NCI-H2107 treated with DMSO at 0.1 percent for 48 hours (cell line): ENCODE measurements around the gene FERMT1.
"Not testable (repeated sequence)": the region's sequence is repeated elsewhere in the genome, so short reads cannot be mapped to it uniquely, and the experiment has no call there.

Experiments used
- DNase-seq: peaks from one replicate; lab custom pipeline; 2025; ENCODE audit not compliant: unreplicated experiment; lab: John Stamatoyannopoulos, UW

Gene FERMT1

DNA sequence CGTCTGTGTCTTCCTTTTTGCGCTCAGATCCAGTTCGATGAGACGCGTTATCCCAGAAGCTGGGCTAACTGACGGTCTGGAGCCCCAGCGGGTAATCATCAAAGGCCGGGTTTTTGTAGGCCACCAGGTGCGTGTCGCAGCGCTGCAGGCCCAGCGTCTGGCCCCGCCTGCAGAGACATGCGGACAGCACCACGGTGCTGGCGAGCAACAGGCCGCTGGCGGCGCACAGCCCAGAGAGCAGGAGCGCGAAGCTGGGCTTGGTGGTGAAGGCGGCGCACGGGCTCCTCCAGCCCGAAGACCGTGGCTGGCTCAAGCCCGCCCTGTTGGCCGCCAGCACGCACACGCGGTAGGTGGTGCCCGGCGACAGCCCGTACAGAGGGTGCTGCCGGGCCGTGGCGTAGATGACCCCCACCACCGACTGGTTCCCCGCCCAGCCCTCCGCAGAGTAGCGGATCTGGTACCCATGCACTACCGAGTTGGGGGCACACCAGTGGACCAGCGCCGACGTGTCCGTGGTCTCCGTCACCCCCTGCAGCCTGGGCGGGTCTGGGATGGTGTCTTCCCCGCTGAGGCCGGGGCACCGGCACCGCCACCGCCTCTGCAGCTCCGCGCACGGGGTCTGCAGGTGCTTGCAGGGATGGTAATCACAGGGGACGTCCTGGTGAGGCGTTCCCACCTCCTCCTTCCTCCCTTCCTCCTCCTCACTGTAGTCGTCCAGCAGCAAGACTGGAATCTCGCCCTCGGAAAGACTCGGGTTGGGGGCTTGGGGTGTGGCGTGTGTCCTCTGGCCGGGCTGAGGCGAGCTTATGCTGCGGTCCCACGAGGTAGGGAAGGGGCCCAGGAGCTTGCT lies 81.6 kb downstream of the FERMT1 start:
- no peak for DNase-seq

DNA sequence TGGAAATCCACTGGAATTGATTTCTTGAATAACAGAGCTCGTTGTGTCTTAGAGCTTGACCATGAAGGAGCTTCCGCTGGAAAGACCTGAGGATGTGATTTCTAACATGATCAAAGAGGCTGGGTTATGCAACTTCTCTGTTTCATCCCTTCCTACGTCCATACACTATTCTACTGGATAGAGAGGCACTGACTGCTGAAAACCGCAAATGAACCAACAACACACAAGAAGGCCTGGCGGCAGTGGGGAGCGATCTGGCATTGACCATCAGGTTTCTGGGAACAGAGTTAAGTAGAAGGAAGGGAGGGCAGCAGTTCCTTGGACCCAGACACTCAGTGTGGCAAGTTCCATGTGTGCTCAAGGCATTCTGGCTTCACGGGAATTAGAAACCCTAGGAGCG lies 82.3 kb downstream of the FERMT1 start:
- no peak for DNase-seq

DNA sequence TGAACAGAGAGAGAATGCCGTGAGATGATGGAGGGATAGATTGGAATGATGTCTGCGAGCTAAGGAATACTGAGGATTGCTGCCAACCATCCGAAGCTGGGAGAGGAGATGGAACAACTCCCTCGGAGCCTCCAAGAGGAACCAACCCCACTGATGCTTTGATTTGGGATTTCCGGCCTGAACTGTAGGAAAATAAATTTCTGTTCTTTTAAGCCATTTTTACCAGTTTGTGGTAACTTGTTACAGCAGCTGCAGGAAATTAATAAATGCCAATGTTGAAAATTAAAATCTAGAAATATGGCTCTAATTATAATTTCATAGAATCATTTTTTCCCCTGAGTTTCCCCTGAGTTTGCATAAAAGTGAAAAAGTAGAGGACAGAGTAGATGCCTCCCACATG lies 83.1 kb downstream of the FERMT1 start:
- no peak for DNase-seq

DNA sequence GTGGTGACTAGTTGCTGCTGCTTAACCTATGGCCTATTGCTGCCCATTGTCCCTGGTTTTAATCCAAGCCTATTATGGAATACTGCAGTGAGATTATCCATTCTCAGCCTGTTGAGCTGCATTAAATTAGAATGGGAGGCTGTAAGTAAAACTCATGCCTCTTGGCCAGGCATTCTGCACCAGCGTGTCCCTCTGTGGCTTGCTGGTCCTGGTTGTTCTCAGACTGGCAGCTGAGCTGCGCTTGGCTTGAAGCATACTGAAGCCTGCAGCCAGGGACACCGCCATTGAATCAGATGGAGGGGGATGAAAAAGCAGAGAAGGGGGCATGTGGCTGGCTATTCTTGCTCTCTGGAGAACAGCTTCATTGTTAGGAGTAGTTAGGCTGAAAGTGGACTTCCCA lies 84.6 kb downstream of the FERMT1 start:
- no peak for DNase-seq

DNA sequence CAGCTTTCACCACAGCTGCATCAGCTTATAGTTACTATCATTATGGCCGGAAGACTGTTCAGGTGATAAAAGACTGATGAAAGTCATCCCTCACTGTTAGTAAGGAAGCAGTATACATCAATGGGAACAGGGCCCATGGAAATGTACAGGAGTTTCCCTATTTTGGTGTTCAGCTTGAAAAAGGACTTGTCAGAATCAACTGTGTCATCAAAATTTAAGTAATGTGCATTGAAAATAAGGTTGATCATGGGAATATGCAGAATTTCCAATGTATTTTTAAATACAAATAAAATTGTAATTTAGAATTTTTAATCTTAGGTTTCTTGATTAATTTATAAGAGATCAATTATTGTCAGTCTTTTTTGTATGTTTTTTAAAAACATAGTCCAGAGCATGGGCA lies 85.7 kb downstream of the FERMT1 start:
- no peak for DNase-seq

DNA sequence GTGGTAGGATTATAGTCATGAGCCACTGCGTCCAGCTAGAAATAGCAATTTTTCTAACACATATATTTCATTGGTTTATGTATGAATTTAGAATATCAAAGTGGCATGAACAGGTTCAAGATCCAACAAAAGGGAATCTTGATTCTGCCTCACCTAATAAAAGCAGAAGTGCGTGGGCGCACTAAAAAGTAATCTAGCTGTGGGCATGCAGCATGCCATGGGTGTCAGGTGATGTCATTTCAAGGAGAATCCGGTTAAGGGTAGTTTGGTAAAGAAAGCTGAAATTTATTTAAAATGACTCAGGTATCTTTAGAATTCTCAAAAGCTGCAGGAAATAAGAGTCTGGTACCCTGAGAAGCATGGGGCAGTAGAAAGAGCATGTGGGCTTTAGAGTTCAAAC lies 86.6 kb downstream of the FERMT1 start:
- DNase-seq = no peak

DNA sequence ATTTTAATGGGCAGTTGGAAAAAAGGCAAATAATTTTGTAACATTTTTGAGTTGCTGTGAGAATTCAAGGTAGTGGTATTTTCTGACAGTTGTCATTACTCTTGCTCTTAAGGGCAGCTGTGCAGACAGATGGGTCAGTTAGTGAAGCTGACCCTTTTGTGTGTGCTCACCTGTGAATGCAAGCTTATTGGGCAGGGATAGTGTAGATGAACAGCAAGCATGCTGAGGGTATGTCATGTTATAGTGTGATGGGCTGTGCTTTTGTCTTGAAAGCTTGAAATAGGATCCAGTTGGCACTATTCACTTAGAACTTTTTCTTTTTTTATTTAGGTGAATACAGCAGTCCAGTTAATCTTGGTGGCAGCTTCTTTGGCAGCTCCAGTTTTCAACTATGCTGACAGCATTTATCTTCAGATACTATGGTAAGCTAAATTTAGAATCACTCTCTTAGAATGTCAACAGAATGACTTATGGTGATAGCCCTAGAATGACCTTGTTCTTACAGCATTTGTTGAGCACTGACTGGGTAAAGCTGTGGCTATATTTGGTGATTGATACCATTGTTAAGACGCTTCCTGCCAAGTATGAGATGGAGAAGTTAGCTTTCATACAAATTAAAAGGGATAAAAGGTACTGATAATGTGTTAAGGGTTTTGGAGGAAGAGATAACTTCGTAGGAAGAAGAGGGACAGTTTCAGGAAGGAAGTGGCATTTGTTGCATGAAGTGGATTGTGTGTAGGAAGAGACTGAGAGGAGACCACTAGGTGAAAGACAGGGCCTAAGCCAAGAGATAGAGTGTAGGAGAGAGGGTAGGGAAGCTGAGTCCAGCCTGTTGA lies 88.5 kb downstream of the FERMT1 start:
- no peak for DNase-seq

DNA sequence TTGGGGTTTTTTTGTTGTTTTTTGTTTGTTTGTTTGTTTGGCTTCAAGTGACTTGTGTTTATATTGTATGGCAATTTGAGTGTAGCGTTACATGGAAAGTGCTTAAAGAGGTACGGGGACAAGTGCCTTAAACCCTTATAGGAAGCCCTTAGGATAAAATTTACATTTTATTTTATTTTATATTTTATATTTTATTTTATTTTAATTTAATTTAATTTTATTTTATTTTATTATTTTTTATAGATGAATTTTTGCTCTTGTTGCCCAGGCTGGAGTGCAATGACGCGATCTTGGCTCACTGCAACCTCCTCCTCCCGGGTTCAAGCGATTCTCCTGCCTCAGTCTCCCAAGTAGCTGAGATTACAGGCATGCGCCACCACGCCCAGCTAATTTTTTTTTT lies 89.9 kb downstream of the FERMT1 start:
- not testable (repeated sequence) for DNase-seq

DNA sequence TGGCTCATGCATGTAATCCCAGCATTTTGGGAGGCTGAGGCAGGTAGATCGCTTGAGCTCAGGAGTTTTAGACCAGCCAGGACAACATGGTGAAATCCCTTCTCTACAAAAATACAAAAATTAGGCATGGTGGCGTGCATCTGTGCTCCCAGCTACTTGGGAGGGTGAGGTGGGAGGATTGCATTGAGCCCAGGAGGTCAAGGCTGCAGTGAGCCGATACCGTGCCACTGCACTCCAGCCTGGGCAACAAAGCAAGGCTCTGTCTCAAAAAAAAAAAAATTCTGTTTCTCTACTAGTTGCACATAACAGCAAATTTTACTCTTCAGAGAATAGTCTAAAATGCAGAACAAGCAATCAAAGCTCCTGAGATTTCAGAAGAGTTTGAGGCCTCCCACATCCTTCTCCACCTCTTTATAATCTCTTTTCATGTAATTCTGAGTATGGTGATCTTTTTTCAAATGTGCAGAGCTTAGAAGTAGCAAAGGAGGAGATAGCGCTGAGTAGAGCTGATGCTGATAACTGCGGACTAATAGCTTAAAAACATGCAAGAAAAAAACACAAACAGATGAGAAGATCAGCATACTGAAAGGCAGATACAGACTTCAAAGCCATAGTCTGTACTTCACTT lies 92.3 kb downstream of the FERMT1 start:
- DNase-seq = no peak

DNA sequence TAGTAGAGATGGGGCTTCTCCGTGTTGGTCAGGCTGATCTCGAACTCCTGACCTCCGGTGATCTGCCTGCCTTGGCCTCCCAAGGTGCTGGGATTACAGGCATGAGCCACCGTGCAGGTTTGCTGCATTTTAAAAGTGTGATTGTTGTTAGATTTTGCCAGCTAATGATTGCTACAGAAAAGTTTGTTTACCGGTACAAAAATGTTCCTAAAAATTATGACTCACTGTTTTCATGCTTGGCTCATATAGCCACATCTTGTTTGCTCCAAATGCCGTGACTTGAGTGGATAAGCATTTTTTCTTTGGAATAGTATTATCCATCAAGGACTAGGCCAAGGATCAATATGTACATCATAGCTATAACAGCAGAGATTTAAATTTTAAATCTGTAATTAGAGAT lies 93.3 kb downstream of the FERMT1 start:
- DNase-seq = no peak

DNA sequence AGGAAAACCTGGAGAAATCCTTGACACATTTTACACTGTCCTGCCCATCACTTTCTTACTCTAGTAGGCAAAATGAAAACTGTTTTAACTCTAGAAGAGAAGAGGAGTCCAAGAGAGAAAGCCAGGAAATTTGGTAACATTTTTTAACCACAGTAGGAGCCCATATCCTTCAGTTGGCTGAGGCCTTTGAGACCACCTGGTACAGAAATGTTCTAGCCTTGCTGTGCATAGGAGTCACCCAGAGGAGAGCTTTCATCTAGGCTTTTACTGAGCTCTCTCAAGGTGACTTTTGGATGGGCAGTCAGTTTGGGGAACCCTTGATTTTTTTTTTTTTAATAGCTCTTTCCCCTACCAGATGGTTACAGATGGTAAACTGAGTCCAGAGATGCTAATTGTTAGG lies 94.0 kb downstream of the FERMT1 start:
- DNase-seq = no peak

DNA sequence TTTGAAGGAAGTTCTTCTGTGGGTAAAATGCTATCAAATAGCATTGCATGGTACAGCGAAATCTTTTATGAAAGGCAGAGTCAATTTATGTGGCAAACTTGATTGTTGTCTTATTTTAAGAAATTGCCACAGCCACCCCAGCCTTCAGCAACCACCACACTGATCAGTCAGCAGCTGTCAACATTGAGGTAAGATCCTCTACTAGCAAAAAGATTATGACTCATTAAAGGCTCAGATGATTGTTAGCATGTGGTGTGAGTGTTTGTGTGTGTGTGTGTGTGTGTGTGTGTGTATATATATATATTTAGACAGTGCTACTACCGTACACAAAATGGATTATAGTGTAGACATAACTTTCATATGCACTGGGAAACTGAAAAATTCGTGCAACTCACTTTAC lies 96.8 kb downstream of the FERMT1 start:
- DNase-seq = no peak
